K562 (cell line): ENCODE measurements around the gene OR2V1.

Experiments
- GABPA ChIP-seq: fragments of 200-800 bp; sonication (Bioruptor generic); conservative IDR thresholded peaks from 2 replicates; pipeline ENCODE4 v1.6.1; 2016; ENCODE audit warnings: low read depth, missing genetic modification characterization, missing compliant biosample characterization
- HDAC6 ChIP-seq: IDR thresholded peaks from 2 replicates; pipeline ENCODE4 v1.6.1; 2012; ENCODE audit warnings: low read depth, mild to moderate bottlenecking, control low read depth, inconsistent platforms, low read length, moderate library complexity
- JUND ChIP-seq, 2 experiments: IDR thresholded peaks; 2 replicates in 1 of 2; 3 replicates in 1 of 2; pipeline ENCODE4 v1.6.1; 2011; ENCODE audit warnings: borderline replicate concordance in 2 of 2, low read depth in 2 of 2, low read length in 2 of 2, improper control_type of control experiment in 1 of 2, missing biosample characterization in 1 of 2, missing genetic modification characterization in 1 of 2, missing genetic modification reagents in 1 of 2
- POLR2A ChIP-seq: fragments of 450-650 bp; conservative IDR thresholded peaks from 2 replicates; pipeline ENCODE4 v1.6.1; 2016

DNA sequence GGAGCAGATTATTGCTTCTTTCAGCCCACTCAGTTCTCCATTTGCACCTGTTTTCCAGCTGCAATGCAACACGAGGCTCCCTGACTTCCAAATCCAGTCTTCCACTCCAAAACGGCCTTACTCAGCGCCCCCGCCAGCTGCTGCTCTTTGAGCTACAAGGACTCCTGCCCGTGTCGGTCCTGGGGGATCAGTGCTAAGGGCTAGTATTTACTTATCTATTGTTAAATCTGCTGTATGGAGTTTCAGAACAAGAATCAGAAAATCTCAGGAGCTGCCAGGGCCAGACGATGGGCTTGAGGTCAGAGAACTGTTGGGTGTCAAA is 44.1 kb downstream of the OR2V1 start:
- TF ChIP-seq HDAC6 = no peak
- no peak for TF ChIP-seq POLR2A
- TF ChIP-seq JUND (IDR thresholded peaks at IDR 0.05; ENCODE audit: borderline replicate concordance, low read depth, low read length) = no peak
- no peak for TF ChIP-seq JUND (tag; IDR thresholded peaks at IDR 0.05; ENCODE audit: borderline replicate concordance, low read depth, low read length)
- no peak for TF ChIP-seq GABPA (tag)
